Ascending aorta (tissue), 2 donors: ENCODE results near the gene ARPC4. TPM values are rescaled to one million over a fixed set of nuclear protein-coding genes. Genes with fewer than 3 reads are reported as not detected.

Experiments used
- DNase-seq, 2 donors: peaks; one replicate each; pipeline ENCODE4 v3.0.0-alpha.2; 2019; ENCODE audit warnings: low spot score in 2 of 2
- H3K27ac ChIP-seq, 2 donors: fragments of 200-600 bp; sonication (generic); one replicate each; pipeline ENCODE4 v1.5.1; 2016 to 2017; ENCODE audit warnings: mild to moderate bottlenecking in 1 of 2
- H3K27me3 ChIP-seq: fragments of 200-600 bp; sonication (generic); one replicate; pipeline ENCODE4 v1.5.1; 2017
- H3K36me3 ChIP-seq, 2 donors: fragments of 200-600 bp; sonication (generic); one replicate each; pipeline ENCODE4 v1.5.1; 2016
- H3K4me1 ChIP-seq, 2 donors: fragments of 200-600 bp; sonication (generic); one replicate each; pipeline ENCODE4 v1.5.1; 2016 to 2017; ENCODE audit warnings: mild to moderate bottlenecking in 1 of 2
- H3K4me3 ChIP-seq, 2 donors: fragments of 200-600 bp; sonication (generic); one replicate each; pipeline ENCODE4 v1.5.1; 2016 to 2017; ENCODE audit warnings: mild to moderate bottlenecking in 1 of 2
- H3K9me3 ChIP-seq, 2 donors: fragments of 200-600 bp; sonication (generic); one replicate each; pipeline ENCODE4 v1.5.1; 2016
- intact Hi-C: fragments of 100-400 bp; cut with DNase I; formaldehyde crosslinking; loops from one replicate; pipeline ENCODE4 v1.15.1; 2023
- total RNA-seq: library from RNA; depleted of rRNA; stranded (reverse); fragments of >200 nt; gene quantifications from one replicate; pipeline ENCODE4 v1.1.0, GENCODE V29; 2016
- TF ChIP-seq, protein P1 (sequence below), 3 experiments: fragments of 200-600 bp in 2 of 3; fragments of 450-650 bp in 1 of 3; sonication (generic) in 2 of 3; IDR thresholded peaks; one replicate each; pipeline ENCODE4 v1.5.1; 2016 to 2019; ENCODE audit warnings: antibody characterized with exemption in 3 of 3, mild to moderate bottlenecking in 1 of 3, moderate library complexity in 1 of 3

ARPC4 gene
- total RNA-seq, 1 donor from 2014 or later = 160 TPM

DNA sequence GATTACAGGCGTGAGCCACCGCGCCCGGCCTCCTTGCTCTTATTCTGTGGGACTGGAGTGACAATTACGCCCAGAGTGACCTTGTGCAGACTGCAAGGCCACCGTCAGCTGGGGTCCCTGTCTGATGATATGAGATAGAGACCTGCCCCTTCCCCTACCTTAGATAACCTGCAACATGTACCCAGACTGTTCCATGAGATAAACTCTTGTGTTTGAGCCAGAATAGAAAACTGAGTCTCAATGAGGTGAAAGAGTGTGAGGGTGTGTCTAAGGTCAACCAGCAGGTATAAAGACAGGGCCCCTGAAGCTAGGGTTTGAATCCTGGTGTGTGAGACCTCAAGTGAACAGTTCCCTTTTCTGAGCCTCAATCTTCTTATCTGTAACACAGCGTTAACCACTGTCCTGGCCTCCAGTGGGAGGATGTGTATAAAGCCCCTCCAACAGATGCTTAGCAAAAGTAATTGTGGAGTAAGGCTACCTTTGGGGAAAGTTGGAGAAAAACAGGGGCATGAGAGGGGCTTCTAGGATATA is 6.6 kb upstream of the ARPC4 start:
- Histone ChIP-seq H3K36me3 (peaks cover 49 to 77% of the 10 kb centered on the region in 2 donors), H3K27me3 (no peaks in the 10 kb centered on the region), H3K4me1 (peaks cover 0 to 6% of the 10 kb centered on the region in 2 donors), H3K4me3 (no peak overlapping the region), H3K27ac (no peak overlapping the region), H3K9me3 (no peaks in the 10 kb centered on the region)
- TF ChIP-seq, protein P1, sequence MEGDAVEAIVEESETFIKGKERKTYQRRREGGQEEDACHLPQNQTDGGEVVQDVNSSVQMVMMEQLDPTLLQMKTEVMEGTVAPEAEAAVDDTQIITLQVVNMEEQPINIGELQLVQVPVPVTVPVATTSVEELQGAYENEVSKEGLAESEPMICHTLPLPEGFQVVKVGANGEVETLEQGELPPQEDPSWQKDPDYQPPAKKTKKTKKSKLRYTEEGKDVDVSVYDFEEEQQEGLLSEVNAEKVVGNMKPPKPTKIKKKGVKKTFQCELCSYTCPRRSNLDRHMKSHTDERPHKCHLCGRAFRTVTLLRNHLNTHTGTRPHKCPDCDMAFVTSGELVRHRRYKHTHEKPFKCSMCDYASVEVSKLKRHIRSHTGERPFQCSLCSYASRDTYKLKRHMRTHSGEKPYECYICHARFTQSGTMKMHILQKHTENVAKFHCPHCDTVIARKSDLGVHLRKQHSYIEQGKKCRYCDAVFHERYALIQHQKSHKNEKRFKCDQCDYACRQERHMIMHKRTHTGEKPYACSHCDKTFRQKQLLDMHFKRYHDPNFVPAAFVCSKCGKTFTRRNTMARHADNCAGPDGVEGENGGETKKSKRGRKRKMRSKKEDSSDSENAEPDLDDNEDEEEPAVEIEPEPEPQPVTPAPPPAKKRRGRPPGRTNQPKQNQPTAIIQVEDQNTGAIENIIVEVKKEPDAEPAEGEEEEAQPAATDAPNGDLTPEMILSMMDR (IDR thresholded peaks at IDR 0.05) = no peak
- intact Hi-C loops = no loop called here
- no peak for DNase-seq

DNA sequence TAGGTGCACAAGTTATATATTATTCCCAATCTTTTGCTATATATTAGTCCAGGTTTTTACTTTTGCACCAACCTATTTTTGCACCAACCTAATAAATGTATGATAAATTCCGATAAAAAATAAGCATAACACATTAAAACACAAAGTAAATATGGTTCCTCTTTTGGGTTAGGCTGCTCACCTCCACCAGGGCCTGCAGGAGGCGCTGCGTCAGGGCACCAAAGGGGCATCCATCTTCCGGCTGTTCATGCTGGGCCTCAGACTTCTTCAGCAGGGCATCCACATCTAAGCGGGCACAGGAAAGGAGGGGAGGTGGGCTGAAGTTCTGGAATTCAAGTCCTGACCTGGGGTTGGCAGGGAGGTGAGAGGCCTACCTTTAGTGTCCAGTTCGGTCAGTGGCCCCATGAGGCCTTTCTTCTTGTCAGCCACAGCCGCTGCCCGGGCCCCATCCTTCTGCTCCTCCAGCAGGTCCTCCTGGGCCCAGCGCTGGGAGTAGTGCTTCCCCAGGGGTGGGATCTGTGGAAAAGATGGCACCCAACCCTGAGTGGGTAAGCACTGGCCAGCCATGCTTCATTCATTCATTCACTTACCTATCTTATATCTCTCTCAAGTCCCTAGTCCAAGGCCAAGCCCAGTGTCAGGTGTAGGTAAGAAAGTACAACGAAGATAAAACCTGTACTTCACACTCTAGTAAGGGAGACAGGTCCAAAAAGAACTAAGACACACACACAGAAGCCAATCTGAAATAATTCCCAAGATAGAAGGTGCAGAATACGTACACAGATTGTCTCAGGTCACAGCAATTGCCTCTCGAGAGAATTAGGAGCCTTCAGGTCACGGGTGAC is 5.8 kb upstream of the ARPC4 start:
- H3K36me3 ChIP-seq = peaks cover 47 to 69% of the 10 kb centered on the region in 2 donors
- no peaks in the 10 kb centered on the region for H3K9me3 ChIP-seq
- H3K27me3 ChIP-seq = no peaks in the 10 kb centered on the region
- intact Hi-C loops = no loop called here
- DNase-seq = no peak
- H3K4me1 ChIP-seq = peaks cover 0 to 11% of the 10 kb centered on the region in 2 donors
- H3K27ac ChIP-seq = no peak overlapping the region
- no peak overlapping the region for H3K4me3 ChIP-seq
- TF ChIP-seq, protein P1 (IDR thresholded peaks at IDR 0.05) = peak in 1 of 3 experiments; percentile 20

DNA sequence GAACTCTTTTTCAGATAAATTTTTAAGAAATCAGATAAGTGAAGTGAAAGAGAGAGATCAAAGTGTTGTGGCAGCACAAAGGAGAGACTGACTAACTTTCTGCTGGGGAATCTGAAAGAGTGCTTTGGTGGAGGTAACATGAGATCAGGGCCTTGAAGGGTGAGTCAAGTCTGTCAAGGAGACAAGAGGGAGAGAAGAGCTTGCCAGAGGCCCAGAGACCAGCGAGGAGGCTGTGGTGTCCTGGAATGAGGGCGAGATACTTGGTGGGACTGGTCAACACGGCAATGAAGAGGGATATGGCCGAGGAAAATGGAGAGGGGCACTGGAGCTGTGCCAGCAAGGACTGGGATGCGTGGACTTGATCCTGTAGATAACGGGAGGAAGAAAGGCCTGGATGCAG is 5.2 kb upstream of the ARPC4 start:
- TF ChIP-seq, protein P1 (IDR thresholded peaks at IDR 0.05) = no peak
- Histone ChIP-seq H3K36me3 (peaks cover 41 to 62% of the 10 kb centered on the region in 2 donors), H3K27ac (no peak overlapping the region), H3K4me3 (no peak overlapping the region), H3K27me3 (no peaks in the 10 kb centered on the region), H3K9me3 (no peaks in the 10 kb centered on the region), H3K4me1 (peaks cover 0 to 11% of the 10 kb centered on the region in 2 donors)
- intact Hi-C loops = no loop called here
- DNase-seq = no peak

DNA sequence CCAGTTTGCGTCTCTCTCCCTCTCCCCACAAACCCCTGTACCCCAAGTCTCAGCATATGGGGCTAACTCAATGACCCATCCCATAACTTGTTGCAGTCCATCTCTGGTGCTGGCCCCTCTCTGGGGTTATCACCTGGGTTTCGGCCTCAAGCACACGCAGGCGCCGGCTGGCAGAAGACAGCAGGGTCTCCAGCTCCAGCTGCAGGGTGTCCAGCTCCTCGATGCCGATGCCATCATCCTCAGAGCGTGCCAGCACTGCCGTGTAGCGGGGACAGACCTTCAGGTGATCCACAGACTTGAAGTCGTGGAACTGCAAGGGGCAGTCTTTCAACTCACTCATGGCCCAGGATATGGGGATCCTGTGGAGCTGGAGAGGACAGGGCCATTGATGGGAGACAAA is 1.8 kb upstream of the ARPC4 start:
- H3K27ac ChIP-seq = peak overlapping the region; percentile 95 to 98
- TF ChIP-seq, protein P1 (IDR thresholded peaks at IDR 0.05) = no peak
- H3K27me3 ChIP-seq = no peaks in the 10 kb centered on the region
- peaks cover 22 to 32% of the 10 kb centered on the region in 2 donors for H3K36me3 ChIP-seq
- DNase-seq = no peak
- H3K4me1 ChIP-seq = peaks cover 6 to 22% of the 10 kb centered on the region in 2 donors
- no peaks in the 10 kb centered on the region for H3K9me3 ChIP-seq
- peak overlapping the region in 1 of 2 donors; percentile 84 for H3K4me3 ChIP-seq
- intact Hi-C loops = loop anchor here (5.0 kb wide), 1 partner anchor 126 kb away; the partner anchor contains the start of gene IL17RC

DNA sequence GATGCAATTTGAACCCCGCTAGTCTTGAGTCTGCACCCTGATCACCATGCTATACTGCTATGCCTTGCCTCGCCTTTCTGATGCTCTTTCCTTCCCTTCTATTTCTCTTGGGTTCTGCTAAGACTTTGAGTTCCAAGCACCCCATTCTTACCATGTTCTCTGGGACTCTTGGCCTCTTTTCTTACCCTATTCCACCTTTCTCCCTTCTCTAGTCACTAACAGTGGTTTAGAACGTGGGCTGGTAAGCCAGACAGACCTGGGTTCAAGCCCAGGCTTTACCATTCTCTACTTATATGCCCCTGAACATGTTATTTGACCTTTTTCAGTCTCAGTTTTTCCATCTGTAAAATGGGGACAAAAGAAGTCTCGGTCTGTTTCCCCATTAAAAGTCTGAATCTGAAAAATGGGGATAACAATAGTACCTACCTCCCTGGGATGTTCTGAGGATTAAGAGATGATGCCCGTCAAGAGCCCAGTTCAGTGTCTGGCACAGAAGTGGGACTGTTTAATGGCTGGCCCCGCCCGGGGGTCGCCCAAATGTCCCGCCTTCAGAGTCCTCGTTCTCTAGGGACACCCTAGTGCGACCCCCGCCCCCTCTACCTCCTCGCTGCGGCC is 985 bp upstream of the ARPC4 start:
- DNase-seq = no peak
- peak overlapping the region; percentile 75 to 84 for H3K4me3 ChIP-seq
- no peaks in the 10 kb centered on the region for H3K9me3 ChIP-seq
- no peaks in the 10 kb centered on the region for H3K27me3 ChIP-seq
- H3K36me3 ChIP-seq = peaks cover 16 to 25% of the 10 kb centered on the region in 2 donors
- H3K27ac ChIP-seq = peak overlapping the region; percentile 95 to 98
- H3K4me1 ChIP-seq = peaks cover 6 to 22% of the 10 kb centered on the region in 2 donors
- intact Hi-C loops = loop anchor here (1.0 to 5.0 kb wide), 10 partner anchors 18 to 350 kb away; partner anchors contain the start of genes BRPF1, CRELD1, IL17RC and RPUSD3
- TF ChIP-seq, protein P1 (IDR thresholded peaks at IDR 0.05) = no peak
